ENCODE results near the gene AAR2.

The AAR2 gene

DNA sequence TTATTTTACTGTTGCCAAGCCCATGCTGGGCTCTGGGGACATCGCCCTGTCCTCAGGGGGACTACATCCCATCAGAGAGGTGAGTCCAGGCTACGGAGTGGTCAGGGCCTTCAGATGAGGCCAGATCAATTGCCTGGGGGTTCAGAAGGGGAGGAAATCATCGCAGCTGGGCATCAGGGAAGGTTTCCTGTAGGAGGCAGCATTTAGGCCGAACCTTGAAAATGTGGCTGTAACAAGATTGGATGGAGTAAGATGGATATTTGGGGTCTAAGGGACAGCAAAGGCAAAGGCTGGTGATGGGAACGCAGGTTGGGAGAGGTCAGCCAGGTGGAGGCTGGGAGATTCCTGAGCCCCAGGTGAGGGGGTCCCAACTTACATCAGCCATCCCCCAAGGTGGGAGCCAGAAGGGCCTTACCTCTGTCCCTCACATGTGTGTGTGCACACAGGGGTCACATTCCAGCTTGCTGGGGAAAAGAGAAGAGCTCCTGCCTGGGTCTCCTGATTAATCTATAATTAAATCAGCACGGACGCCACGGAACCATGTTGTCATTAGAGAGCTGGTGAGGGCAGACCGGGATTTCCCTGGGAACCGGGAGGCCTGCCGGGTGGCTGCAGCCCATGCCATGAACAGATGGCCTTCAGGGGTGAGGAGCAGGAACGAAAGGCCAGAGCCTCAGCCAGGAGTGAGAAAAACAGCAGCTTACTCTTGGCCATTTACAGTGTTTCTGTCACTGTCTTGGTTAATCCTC, 39.3 kb downstream of the AAR2 start:
- in situ Hi-C loops (cut with MboI; ENCODE audit: low sequenced_read_pairs) = no loop called here

DNA sequence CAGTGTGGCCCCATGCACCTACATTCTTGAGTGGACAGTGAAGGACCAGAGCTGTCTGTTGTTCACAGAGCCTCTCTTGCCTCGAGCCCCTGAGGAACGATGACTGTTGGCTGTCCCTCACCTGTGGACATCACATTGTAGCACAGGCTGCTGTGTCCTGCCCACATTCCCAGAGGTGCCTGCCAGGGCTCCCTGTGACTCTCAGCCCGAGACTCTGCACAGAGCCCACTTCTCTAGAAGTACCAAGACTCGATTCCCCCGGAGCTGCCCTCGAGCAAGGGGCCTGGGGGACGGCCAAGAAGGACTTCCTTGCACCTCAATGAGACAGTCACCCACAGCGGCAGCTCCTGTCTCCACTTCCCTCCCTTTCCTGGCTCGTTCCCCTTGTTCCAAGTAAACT, 41.3 kb downstream of the AAR2 start:
- in situ Hi-C loops (cut with MboI; ENCODE audit: low sequenced_read_pairs) = no loop called here

DNA sequence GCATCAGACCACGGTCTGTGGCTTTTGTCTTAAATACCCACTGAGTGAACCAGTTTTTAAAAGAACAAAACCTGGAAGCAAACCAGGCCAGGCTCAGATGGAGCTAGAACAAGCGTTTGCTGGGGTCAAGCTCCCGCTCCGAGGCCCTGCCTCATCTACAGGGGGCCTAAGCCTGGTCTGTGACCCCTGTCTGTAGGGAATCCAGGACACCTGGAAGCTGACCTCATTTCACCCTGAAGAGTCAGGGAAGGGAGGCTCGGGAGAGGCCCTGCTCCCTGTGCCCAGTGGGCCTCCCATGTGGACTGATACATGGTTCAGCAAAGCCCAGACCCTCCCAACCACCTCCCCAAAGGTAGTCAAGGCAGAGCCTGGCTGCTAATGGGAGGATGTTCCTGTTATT, 43.1 kb downstream of the AAR2 start:
- in situ Hi-C loops (cut with MboI; ENCODE audit: low sequenced_read_pairs) = no loop called here

DNA sequence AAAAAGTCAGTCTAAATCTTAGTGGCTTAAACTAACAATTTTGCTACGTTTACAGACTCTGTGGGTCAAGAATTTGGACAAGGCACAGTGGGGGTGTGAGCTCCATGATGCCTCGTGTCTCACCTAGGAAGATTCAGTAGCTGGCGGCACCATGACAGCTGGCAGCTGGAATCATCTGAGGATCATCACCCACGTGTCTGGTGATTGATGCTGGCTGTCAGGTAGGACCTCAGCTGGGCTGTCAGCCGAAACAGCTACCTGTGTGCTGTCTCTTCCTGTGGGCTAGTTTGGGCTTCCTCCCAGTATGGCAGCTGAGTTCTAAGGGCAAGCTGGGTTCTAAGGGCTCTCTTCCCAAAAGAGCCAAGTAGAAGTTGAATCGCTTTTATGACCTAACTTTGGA, 43.5 kb downstream of the AAR2 start:
- in situ Hi-C loops (cut with MboI; ENCODE audit: low sequenced_read_pairs) = no loop called here

DNA sequence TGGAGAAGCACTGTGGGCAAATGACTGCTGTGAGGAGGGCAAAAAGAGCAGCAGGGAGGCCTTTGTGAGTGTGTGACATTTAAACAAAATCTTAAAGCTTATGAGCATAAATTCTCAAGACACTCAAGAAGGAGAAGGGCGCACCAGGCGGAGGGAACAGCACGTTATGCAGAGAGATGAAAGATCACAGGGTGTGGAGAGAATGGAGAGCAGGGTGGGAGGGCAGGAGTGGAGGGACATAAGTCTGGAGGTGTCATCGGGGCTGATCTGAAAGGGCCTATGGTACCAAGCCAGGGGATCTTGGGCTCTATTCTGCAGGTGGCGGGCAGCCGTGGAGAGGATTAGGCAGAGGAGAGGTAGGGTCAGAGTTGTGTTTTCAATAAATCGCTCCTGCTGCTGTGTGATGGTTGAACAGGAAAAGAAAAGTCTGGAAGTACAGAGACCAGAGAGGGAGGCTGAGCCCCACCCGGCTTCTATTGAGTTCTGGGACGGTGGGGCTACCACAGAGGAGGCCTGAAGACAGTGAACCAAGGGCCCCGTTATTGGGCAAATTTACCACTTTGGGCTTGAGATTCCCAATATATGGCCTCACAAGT, 45.6 kb downstream of the AAR2 start:
- in situ Hi-C loops (cut with MboI; ENCODE audit: low sequenced_read_pairs) = no loop called here

DNA sequence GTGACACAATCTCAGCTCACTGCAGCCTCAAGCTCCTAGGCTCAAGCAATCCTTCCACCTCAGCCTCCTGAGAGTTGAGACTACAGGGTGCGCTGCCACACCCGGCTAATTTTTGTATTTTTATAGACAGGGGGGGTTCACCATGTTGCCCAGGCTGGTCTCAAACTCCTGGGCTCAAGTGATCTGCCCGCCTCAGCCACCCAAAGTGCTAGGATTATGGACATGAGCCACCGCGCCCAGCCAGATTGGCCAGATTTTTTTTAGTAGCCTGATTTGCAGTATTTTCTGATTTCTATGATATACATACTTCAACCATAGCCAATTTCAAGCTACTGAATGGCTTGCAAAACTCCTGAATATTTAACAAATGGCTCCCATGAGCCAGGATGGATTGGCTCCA, 48.5 kb downstream of the AAR2 start:
- in situ Hi-C loops (cut with MboI; ENCODE audit: low sequenced_read_pairs) = no loop called here

DNA sequence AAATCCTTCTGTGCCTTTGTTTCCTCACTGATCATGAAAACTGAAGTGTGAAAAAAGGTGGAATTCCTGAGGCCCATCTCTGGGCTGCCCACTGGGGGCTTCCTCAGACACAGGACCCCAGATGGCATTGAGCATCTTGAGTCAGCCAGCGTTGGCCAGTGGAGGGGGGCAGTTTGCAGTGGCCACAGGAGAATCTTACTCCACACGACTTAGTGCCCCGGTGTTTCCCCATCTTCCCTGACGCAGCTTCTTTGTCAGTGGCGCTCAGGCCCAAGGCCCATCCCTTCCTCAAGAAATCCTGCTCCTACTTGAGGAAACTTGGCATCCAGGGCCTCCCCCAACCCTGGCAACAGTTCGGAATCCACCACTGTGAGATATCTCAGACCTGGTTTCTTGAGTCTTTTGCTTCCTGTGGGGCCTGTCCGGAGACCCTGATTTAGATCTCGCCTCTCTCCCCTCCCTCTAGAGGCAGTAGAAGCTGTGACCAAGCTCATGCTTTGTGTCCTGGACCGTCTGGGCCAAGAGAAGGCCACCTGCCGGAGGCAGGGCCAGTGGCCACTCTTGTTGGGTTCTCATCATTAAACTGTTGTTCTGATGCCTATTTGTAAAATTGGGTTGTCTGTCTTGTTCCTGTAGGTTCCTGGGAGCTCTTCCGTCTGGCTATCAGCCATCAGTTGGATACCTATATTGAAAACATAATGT, 49.6 kb downstream of the AAR2 start:
- in situ Hi-C loops (cut with MboI; ENCODE audit: low sequenced_read_pairs) = no loop called here

DNA sequence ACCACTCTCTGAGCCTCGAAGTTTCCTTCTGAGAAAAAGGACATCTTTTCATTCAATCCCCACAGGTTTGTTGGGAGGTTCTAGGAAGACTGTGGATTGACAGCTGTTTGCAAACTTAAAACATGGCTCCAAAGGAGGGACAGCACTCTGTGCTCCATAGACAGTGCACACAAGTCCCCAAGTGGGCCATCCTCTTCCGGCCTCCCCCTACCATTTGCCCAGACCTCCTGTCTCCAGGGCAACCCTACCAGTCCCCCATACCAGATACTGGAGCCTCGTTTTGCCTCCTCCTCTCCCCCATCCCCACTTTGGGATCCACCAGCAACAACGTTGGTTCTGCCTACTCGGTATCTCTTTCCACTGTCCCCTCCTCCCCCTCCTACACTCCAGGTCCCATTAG, 61.4 kb downstream of the AAR2 start:
- in situ Hi-C loops (cut with MboI; ENCODE audit: low sequenced_read_pairs) = no loop called here

DNA sequence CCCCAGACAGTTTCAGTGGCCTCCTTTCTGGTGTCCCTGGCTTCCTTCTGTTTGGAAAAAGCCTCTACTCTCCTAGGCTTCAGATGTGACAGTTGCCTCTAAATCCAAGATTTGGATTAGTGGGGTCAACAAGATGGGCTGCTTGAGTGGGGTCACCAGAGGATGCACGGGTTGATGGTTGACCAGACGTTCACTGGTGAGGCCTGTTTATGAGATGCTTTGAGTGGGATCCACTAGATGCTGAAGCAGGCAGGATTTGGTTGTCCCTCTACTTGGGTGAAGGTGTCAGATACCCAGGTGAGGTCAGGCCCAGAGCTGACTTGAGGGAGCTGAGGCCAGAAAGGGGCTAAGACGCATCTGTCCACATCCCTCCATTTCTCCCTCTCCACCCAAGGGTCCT, 61.8 kb downstream of the AAR2 start:
- in situ Hi-C loops (cut with MboI; ENCODE audit: low sequenced_read_pairs) = no loop called here

DNA sequence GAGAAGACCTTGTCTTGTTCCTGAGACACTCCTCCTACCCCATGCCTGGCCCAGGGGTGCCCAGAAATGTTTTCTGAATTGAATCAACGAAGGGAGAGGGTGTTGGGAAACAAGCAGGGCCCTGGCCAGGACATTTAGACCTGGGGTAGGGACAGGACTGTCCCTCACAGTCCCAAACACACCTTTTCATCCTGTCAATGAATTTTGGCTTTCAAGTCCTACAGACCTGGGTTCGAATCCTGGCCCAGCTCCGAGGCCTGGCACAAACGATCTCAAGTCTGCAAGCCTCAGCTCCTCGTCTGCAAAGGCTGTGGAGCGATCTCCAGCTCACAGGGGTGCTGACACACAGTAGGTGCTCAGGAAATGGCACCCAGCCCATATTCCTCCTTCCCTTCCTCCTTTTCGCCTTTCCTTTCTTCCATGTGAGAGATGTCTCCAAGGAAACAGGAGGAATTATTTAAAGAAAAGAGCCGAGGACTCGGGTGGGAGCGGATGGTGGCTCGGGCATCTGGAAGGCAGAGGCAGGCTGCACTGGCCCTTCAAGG, 62.6 kb downstream of the AAR2 start:
- in situ Hi-C loops (cut with MboI; ENCODE audit: low sequenced_read_pairs) = no loop called here

DNA sequence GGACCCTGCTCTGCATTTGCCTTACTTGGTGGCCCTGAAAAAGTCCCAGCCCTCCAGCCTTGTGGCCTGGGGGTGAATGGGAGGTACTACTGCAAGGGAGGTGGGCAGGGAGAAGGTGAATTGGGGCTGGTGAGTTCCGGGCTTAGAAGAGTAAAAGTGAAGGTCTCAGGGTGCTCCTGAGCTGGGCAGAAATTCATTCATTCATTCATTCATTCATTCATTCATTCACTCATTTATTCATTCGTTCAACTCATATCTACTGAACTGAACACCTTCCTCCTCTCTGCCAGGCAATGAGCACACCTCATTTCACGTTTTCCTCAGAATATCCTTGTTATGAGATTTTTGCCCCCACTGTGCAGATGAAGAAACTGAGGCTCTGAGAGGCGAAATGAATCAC, 63.2 kb downstream of the AAR2 start:
- in situ Hi-C loops (cut with MboI; ENCODE audit: low sequenced_read_pairs) = no loop called here

DNA sequence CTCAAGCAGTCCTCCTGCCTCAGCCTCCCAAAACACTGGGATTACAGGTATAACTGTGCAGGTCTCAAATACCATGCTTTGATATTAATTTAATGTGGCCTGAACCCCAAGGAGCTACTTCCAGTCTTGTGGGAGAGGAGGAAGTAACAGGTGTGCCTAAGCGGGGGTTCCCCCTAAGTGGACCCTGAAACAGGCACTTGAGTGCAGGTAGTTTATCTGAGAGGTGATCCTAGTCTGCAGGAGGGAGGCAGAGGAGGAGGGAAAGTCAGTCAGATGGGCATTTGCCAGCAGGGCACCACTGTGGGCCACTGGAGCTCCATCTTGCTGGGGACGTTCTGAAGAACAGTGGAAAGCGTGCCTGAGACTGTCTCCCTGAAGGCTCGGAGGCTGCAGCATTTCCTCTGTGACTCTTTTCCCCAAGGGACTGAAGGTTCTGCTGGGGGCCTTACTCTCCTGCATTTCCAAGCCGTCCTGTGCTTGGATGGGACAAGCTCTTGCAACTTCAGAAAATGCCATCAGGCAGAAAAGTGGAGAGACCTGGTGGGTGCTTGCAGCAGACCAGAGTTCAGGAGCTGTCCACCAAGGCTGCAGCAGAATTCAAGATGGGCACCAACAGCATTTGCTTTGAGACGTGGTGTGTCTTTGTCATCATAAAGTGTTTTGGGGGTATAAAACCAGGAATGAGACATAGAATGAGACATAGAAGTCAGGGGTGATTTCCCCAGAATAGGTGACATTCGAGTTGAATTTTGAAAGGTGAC, 65.3 kb downstream of the AAR2 start:
- in situ Hi-C loops (cut with MboI; ENCODE audit: low sequenced_read_pairs) = no loop called here

DNA sequence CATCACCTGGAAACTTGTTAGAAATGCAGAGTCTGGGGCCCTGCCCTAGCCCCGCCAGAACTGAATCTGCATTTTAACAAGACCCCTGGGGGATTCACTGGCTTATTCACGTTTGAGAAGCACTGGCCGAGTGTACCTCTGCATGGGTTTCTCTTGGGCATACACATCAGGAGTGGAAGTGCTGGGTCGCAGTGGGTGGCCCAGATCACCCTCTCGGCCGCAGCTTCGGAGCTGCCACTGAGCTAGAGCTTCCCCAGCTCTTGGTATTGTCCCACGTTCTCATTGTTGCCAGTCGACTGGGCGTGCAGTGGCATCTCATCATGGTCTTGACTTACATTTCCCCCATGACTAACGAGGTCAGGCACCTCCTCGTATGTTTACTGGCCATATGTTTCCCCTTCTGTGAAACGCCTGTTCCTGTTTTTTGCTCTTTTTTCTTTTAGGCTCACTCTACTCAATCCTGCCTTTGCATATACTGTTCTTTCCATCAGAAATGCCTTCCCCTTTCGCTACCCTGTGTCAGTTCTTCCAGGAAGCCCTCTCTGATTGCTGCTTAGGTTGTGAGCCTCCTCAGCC, 66.8 kb downstream of the AAR2 start:
- in situ Hi-C loops (cut with MboI; ENCODE audit: low sequenced_read_pairs) = no loop called here

DNA sequence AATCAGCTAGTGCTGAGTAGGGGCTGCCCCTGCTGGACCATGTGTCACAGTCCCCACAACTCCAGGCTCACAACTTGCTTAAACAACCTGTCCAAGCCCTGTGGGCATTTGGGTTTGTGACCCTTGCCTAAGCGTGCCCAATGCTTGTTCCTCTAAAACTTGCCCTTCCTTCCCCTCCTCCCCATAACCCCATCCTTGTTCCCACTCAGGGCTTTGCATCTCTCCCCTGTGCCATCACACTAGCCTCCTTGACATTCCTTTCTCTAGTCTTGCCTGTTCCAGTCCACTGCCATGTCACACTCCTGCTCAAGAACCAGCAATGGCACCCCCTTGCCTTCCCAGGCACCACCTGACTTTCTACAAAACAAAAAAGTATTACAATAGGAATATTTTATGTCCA, 67.6 kb downstream of the AAR2 start:
- in situ Hi-C loops (cut with MboI; ENCODE audit: low sequenced_read_pairs) = no loop called here

DNA sequence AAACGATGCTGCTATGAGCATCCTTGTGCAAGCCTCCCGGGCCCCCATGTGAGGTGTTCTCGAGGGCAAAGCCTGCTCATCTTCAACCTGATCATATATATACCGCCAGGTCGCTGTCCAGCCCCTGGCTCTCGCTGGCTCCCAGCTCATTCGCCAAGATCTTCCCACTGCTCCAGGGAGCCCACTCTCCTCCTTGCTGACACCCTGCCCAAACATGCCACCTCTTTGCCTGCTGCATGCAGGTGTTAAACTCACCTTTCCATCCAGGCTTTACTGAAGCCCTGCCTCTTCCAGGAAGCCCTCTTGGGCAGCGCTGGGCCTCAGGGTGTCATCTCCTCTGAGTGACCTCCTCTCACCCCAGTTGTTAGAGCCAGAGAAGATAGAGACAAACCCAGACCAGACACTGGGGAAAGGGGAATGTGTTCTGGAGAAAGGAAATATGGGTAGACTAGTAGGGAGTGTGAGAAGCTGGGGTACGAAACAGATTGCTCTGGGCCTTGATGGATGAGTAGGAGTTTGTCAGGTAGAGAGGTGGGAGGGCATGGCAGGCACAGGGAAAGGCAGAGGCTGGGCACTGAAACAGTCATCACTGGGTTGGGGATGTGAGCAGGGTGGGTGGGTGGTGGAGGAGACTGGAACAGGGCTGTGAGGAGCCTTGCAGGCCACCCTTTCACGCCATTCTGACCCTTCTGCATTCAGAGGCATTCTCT, 68.7 kb downstream of the AAR2 start:
- in situ Hi-C loops (cut with MboI; ENCODE audit: low sequenced_read_pairs) = no loop called here

DNA sequence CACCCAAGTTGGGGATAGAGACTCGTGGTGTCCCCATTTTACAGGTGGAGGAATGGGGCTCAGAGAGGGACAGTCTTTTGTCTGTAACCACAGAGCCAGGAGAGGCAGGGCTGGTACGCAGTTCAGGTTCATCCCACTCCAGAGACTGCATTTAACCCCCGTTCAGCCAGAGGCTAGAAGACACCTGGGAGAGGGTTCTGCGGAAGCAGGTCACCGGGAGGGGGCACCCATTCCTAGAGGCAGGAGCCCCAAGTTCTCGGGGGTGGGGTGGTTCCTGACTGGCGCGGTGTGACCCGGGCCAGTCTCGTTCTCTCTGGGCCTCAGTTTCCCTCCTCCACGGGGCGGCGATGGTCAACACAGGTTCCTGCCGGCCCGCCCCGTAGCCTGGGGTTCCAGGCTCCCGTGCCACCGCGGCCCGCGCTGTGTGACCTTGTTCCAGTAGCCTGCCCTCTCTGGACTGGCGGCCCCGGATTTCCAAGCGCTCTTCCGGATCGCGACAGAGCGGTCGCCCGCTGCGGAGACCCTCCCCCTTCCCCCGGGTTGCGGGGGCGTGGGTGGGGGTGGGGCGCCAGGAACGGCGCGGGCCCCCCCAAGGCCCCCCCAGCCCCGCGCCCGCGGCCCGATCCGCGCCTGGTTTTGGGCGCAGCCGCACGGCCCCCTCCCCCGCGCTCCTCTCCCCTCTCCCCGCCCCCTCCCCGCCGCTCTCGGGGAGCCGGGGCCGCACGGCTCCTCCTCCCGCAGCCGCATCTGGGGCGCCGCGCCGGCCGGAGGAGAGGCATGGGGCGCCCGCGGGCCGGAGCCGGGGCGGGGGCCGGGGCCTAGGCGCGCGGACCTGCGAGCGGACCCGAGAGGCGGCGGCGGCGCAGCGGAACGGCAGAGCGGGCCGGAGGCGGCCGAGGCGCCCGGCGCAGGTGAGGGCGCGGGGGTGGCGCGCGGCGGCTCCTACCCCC, 69.6 kb downstream of the AAR2 start, which contains the start of gene DLGAP4:
DLGAP4 (plus strand) TSS at position 738 of the 950 bp plus-strand sequence. CDS start 125,379 bp downstream, outside the sequence.
- in situ Hi-C loops (cut with MboI; ENCODE audit: low sequenced_read_pairs) = no loop called here
